Measurements from ENCODE around the gene TUBGCP6. TPM values are rescaled to one million over a fixed set of nuclear protein-coding genes. Genes with fewer than 3 reads are reported as not detected.

The TUBGCP6 gene
- total RNA-seq, 4 donors from 2014 or later: 18.7 to 27.4 (median 19.2) TPM

- TF ChIP-seq POLR2A (IDR thresholded peaks at IDR 0.05) (no peak), CTCF (IDR thresholded peaks at IDR 0.05 in 4 of 5, conservative IDR thresholded peaks at IDR 0.05 in 1 of 5) (no peak)
- Histone ChIP-seq H3K4me1 (no peaks in the 10 kb centered on the region), H3K27me3 (peaks cover 24 to 36% (median 33%) of the 10 kb centered on the region in 3 donors), H3K4me3 (no peak overlapping the region), H3K27ac (no peak overlapping the region), H3K9me3 (no peaks in the 10 kb centered on the region), H3K36me3 (no peaks in the 10 kb centered on the region)
- in situ Hi-C loops (cut with MboI; ENCODE audit: low sequenced_read_pairs in 4 of 4): no loop called here
- DNase-seq (no peak), ATAC-seq (no peak)
- intact Hi-C loops (cut with DNase I; ENCODE audit: low total_unique reads): no loop called here
These were observed 71.4 kb downstream of the TUBGCP6 start for GRCh38 chr22:50173311-50173982.

- Histone ChIP-seq H3K4me3 (no peak overlapping the region), H3K36me3 (no peaks in the 10 kb centered on the region), H3K4me1 (no peaks in the 10 kb centered on the region), H3K27ac (no peak overlapping the region), H3K9me3 (no peaks in the 10 kb centered on the region), H3K27me3 (peaks cover 27 to 32% (median 30%) of the 10 kb centered on the region in 3 donors)
- intact Hi-C loops (cut with DNase I; ENCODE audit: low total_unique reads) (no loop called here), in situ Hi-C loops (cut with MboI; ENCODE audit: low sequenced_read_pairs in 4 of 4) (no loop called here)
- DNase-seq (no peak), ATAC-seq (no peak)
- TF ChIP-seq CTCF (IDR thresholded peaks at IDR 0.05 in 4 of 5, conservative IDR thresholded peaks at IDR 0.05 in 1 of 5) (no peak), POLR2A (IDR thresholded peaks at IDR 0.05) (no peak)
These were observed 72.8 kb downstream of the TUBGCP6 start for GRCh38 chr22:50171965-50172421.

- no peaks in the 10 kb centered on the region for H3K9me3 ChIP-seq
- H3K4me1 ChIP-seq: no peaks in the 10 kb centered on the region
- TF ChIP-seq POLR2A (IDR thresholded peaks at IDR 0.05): no peak
- TF ChIP-seq CTCF (IDR thresholded peaks at IDR 0.05 in 4 of 5, conservative IDR thresholded peaks at IDR 0.05 in 1 of 5): no peak
- H3K27me3 ChIP-seq: peaks cover 26 to 27% (median 26%) of the 10 kb centered on the region in 3 donors
- no peaks in the 10 kb centered on the region for H3K36me3 ChIP-seq
- no peak overlapping the region for H3K27ac ChIP-seq
- ATAC-seq: no peak
- in situ Hi-C loops (cut with MboI; ENCODE audit: low sequenced_read_pairs in 4 of 4) (no loop called here), intact Hi-C loops (cut with DNase I; ENCODE audit: low total_unique reads) (no loop called here)
- no peak overlapping the region for H3K4me3 ChIP-seq
- DNase-seq: no peak
These were observed 73.4 kb downstream of the TUBGCP6 start for GRCh38 chr22:50171319-50171964.

GRCh38 chr22:50170453-50171318 is 74.1 kb downstream of the TUBGCP6 start, which contains the start of gene PANX2:
Gene PANX2 (plus strand): TSS chr22:50170731. CDS start chr22:50170731, 0 bp downstream.
- H3K36me3 ChIP-seq: no peaks in the 10 kb centered on the region
- H3K4me1 ChIP-seq: no peaks in the 10 kb centered on the region
- no peaks in the 10 kb centered on the region for H3K9me3 ChIP-seq
- TF ChIP-seq POLR2A (IDR thresholded peaks at IDR 0.05): no peak
- no peak for TF ChIP-seq CTCF (IDR thresholded peaks at IDR 0.05 in 4 of 5, conservative IDR thresholded peaks at IDR 0.05 in 1 of 5)
- ATAC-seq (no peak), DNase-seq (no peak)
- peaks cover 19 to 27% (median 24%) of the 10 kb centered on the region in 3 donors for H3K27me3 ChIP-seq
- intact Hi-C loops (cut with DNase I; ENCODE audit: low total_unique reads) (no loop called here), in situ Hi-C loops (cut with MboI; ENCODE audit: low sequenced_read_pairs in 4 of 4) (no loop called here)
- no peak within 1 kb of the TSS for H3K27ac ChIP-seq
- peak within 1 kb of the TSS in 3 of 4 donors; percentile 40 to 50 (median 42) for H3K4me3 ChIP-seq

All from gastrocnemius medialis (tissue), 4 donors.